H9 (cell line): ENCODE measurements around the gene PCMT1. TPM values are rescaled to one million over a fixed set of nuclear protein-coding genes. Genes with fewer than 3 reads are reported as not detected.
A peak's percentile ranks its signal among the peaks of the same experiment; 100 is the strongest.

Source experiments
- DNase-seq: peaks from one replicate; pipeline ENCODE4 v3.0.0-alpha.2; 2017
- H2AFZ ChIP-seq: one replicate; pipeline ENCODE4 v1.6.1; 2013; ENCODE audit warnings: mild to moderate bottlenecking, low read length, control low read depth, moderate library complexity
- H2AK5ac ChIP-seq: 2 replicates; pipeline ENCODE4 v1.6.1; 2013; ENCODE audit warnings: low read length, control low read depth, mixed read lengths; ENCODE audit not compliant: insufficient read length
- H2BK120ac ChIP-seq: one replicate; pipeline ENCODE4 v1.6.1; 2013; ENCODE audit warnings: low read depth, mild to moderate bottlenecking, low read length, control low read depth, inconsistent platforms; ENCODE audit not compliant: poor library complexity, severe bottlenecking
- H2BK12ac ChIP-seq: 2 replicates; pipeline ENCODE4 v1.6.1; 2013; ENCODE audit warnings: low read length, control low read depth, mixed read lengths, low read depth; ENCODE audit not compliant: insufficient read length
- H2BK15ac ChIP-seq: 2 replicates; pipeline ENCODE4 v1.6.1; 2013; ENCODE audit warnings: low read depth, low read length, control low read depth
- H2BK20ac ChIP-seq: one replicate; pipeline ENCODE4 v1.6.1; 2013; ENCODE audit warnings: low read depth, mild to moderate bottlenecking, low read length, control low read depth, inconsistent platforms; ENCODE audit not compliant: poor library complexity, severe bottlenecking
- H2BK5ac ChIP-seq: 2 replicates; pipeline ENCODE4 v1.6.1; 2013; ENCODE audit warnings: low read length, control low read depth, mixed read lengths; ENCODE audit not compliant: insufficient read length
- H3K14ac ChIP-seq: 2 replicates; pipeline ENCODE4 v1.6.1; 2013; ENCODE audit warnings: low read length, control low read depth; ENCODE audit not compliant: insufficient read depth
- H3K18ac ChIP-seq: 2 replicates; pipeline ENCODE4 v1.6.1; 2013; ENCODE audit warnings: low read depth, mild to moderate bottlenecking, mixed read lengths, low read length, control low read depth; ENCODE audit not compliant: insufficient read length
- H3K23ac ChIP-seq: 2 replicates; pipeline ENCODE4 v1.6.1; 2013; ENCODE audit warnings: low read length, control low read depth, mixed read lengths, low read depth; ENCODE audit not compliant: insufficient read length
- H3K23me2 ChIP-seq: 2 replicates; pipeline ENCODE4 v1.6.1; 2013; ENCODE audit warnings: low read depth, mild to moderate bottlenecking, mixed read lengths, low read length, control low read depth; ENCODE audit not compliant: insufficient read length, poor library complexity, severe bottlenecking
- H3K27ac ChIP-seq: 2 replicates; pipeline ENCODE4 v1.5.1; 2013; ENCODE audit warnings: low read length, control low read depth, mixed read lengths, low read depth; ENCODE audit not compliant: insufficient read length
- H3K27me3 ChIP-seq: 2 replicates; pipeline ENCODE4 v1.6.1; 2013; ENCODE audit warnings: low read length, control low read depth, inconsistent platforms; ENCODE audit not compliant: insufficient read depth
- H3K4ac ChIP-seq: 2 replicates; pipeline ENCODE4 v1.6.1; 2013; ENCODE audit warnings: low read depth, mild to moderate bottlenecking, control low read depth, inconsistent platforms, low read length, moderate library complexity
- H3K4me1 ChIP-seq: 2 replicates; pipeline ENCODE4 v1.6.1; 2013; ENCODE audit warnings: low read length, control low read depth, inconsistent platforms; ENCODE audit not compliant: insufficient read depth
- H3K4me2 ChIP-seq: 2 replicates; pipeline ENCODE4 v1.6.1; 2013; ENCODE audit warnings: low read length, control low read depth, mixed read lengths; ENCODE audit not compliant: insufficient read length, insufficient read depth
- H3K56ac ChIP-seq: 2 replicates; pipeline ENCODE4 v1.6.1; 2013; ENCODE audit warnings: low read depth, mild to moderate bottlenecking, mixed read lengths, low read length, control low read depth; ENCODE audit not compliant: insufficient read length
- H3K79me1 ChIP-seq: 2 replicates; pipeline ENCODE4 v1.6.1; 2013; ENCODE audit warnings: low read depth, mild to moderate bottlenecking, moderate library complexity, low read length, control low read depth, inconsistent platforms; ENCODE audit not compliant: insufficient read depth, poor library complexity, severe bottlenecking
- H3K79me2 ChIP-seq: 2 replicates; pipeline ENCODE4 v1.6.1; 2013; ENCODE audit warnings: low read length, control low read depth, inconsistent platforms; ENCODE audit not compliant: insufficient read depth
- H3K9ac ChIP-seq: 2 replicates; pipeline ENCODE4 v1.6.1; 2013; ENCODE audit warnings: low read length, control low read depth, mixed read lengths; ENCODE audit not compliant: insufficient read length; ENCODE audit errors: extremely low read depth
- H3K9me3 ChIP-seq: one replicate; pipeline ENCODE4 v1.6.1; 2013; ENCODE audit warnings: low read depth, low read length, inconsistent platforms; ENCODE audit not compliant: control insufficient read depth
- H3T11ph ChIP-seq: one replicate; pipeline ENCODE4 v1.6.1; 2013; ENCODE audit warnings: mild to moderate bottlenecking, low read length, control low read depth, inconsistent platforms
- H4K20me1 ChIP-seq: one replicate; pipeline ENCODE4 v1.6.1; 2013; ENCODE audit not compliant: control insufficient read depth, insufficient read length, insufficient read depth
- H4K5ac ChIP-seq: 2 replicates; pipeline ENCODE4 v1.6.1; 2013; ENCODE audit warnings: low read depth, mild to moderate bottlenecking, mixed read lengths, low read length, control low read depth; ENCODE audit not compliant: insufficient read length
- H4K8ac ChIP-seq: replicated peaks from 2 replicates; pipeline ENCODE4 v1.6.1; 2013; ENCODE audit warnings: low read length, control low read depth, mixed read lengths, low read depth; ENCODE audit not compliant: insufficient read length
- H4K91ac ChIP-seq: 2 replicates; pipeline ENCODE4 v1.6.1; 2013; ENCODE audit warnings: low read depth, mild to moderate bottlenecking, moderate library complexity, mixed read lengths, low read length, control low read depth; ENCODE audit not compliant: insufficient read length
- H3K27ac Mint-ChIP-seq, 3 experiments: 2 replicates in 2 of 3; 3 replicates in 1 of 3; pipeline ENCODE4 v1.8.0; 2020 to 2021; ENCODE audit warnings: mixed read lengths in 3 of 3, mild to moderate bottlenecking in 1 of 3, moderate library complexity in 1 of 3
- H3K27me3 Mint-ChIP-seq: 2 replicates; pipeline ENCODE4 v1.8.0; 2021; ENCODE audit warnings: low read depth, mild to moderate bottlenecking, moderate library complexity, mixed read lengths
- H3K36me3 Mint-ChIP-seq, 3 experiments: 2 replicates in 2 of 3; 3 replicates in 1 of 3; pipeline ENCODE4 v1.8.0; 2020 to 2021; ENCODE audit warnings: low read depth in 3 of 3, mixed read lengths in 3 of 3; ENCODE audit not compliant: insufficient read depth in 1 of 3
- H3K4me1 Mint-ChIP-seq, 2 experiments: 2 replicates each; pipeline ENCODE4 v1.8.0; 2020; ENCODE audit warnings: mixed read lengths in 2 of 2
- H3K4me3 Mint-ChIP-seq, 2 experiments: 2 replicates in 1 of 2; 3 replicates in 1 of 2; pipeline ENCODE4 v1.8.0; 2020 to 2021; ENCODE audit warnings: mild to moderate bottlenecking in 2 of 2, mixed read lengths in 2 of 2, moderate library complexity in 1 of 2
- H3K9me3 Mint-ChIP-seq, 2 experiments: 2 replicates in 1 of 2; 3 replicates in 1 of 2; pipeline ENCODE4 v1.8.0; 2020; ENCODE audit warnings: mild to moderate bottlenecking in 2 of 2, mixed read lengths in 2 of 2, moderate library complexity in 1 of 2
- CTCF ChIP-seq: fragments of 200-600 bp; sonication (generic); conservative IDR thresholded peaks from 3 replicates; pipeline ENCODE4 v1.8.0; 2021; ENCODE audit warnings: antibody characterized with exemption, mild to moderate bottlenecking
- WGBS: extraction: QIAGEN DNeasy Blood & Tissue Kit; methylation state at CpG from one replicate; pipeline ENCODE4 v1.1.7; 2013; ENCODE audit warnings: missing lambda C conversion rate, low lambda C conversion rate, mixed read lengths; ENCODE audit not compliant: insufficient read length; ENCODE audit errors: extremely low coverage; 5-methylcytosine and 5-hydroxymethylcytosine counted together
- total RNA-seq: library from RNA; stranded (reverse); gene quantifications from 2 replicates; pipeline ENCODE4 v1.2.1, GENCODE V29; 2021

Gene PCMT1
- total RNA-seq, 1 experiment from 2014 or later: 98.3 TPM

GRCh38 chr6:149806127-149806526, 56.6 kb downstream of the PCMT1 start:
- Mint-ChIP-seq H3K27ac (peak overlapping the region in 2 of 3 experiments; percentile 8 to 64; a peak in 2 of 7 replicates), H3K4me1 (no peaks in the 10 kb centered on the region), H3K36me3 (peaks cover 3 to 20% (median 10%) of the 10 kb centered on the region in 3 experiments; a peak in 4 of 7 replicates), H3K9me3 (no peaks in the 10 kb centered on the region), H3K27me3 (no peaks in the 10 kb centered on the region), H3K4me3 (no peak overlapping the region)
- H2BK12ac ChIP-seq: no peak overlapping the region
- no peak overlapping the region for H3K27ac ChIP-seq
- no peak overlapping the region for H2BK20ac ChIP-seq
- H4K91ac ChIP-seq: no peak overlapping the region
- no peaks in the 10 kb centered on the region for H3K4me1 ChIP-seq
- no peak overlapping the region for H2AK5ac ChIP-seq
- H3K23me2 ChIP-seq: no peaks in the 10 kb centered on the region
- no peak overlapping the region for H3T11ph ChIP-seq
- H2BK120ac ChIP-seq: no peak overlapping the region
- no peaks in the 10 kb centered on the region for H4K20me1 ChIP-seq
- no peak for DNase-seq
- no peak for TF ChIP-seq CTCF
- no CpG with 5 or more reads among the region's 4 CpGs for WGBS
- no peak overlapping the region for H4K8ac ChIP-seq
- no peak overlapping the region for H3K4ac ChIP-seq
- no peaks in the 10 kb centered on the region for H3K9me3 ChIP-seq
- H3K79me2 ChIP-seq: no peaks in the 10 kb centered on the region
- no peak overlapping the region for H2BK5ac ChIP-seq
- no peak overlapping the region for H3K9ac ChIP-seq
- no peaks in the 10 kb centered on the region for H3K79me1 ChIP-seq
- no peak overlapping the region for H4K5ac ChIP-seq
- H3K18ac ChIP-seq: no peak overlapping the region
- H2BK15ac ChIP-seq: no peak overlapping the region
- no peak overlapping the region for H3K14ac ChIP-seq
- no peak overlapping the region for H2AFZ ChIP-seq
- no peaks in the 10 kb centered on the region for H3K27me3 ChIP-seq
- H3K23ac ChIP-seq: no peak overlapping the region
- no peak overlapping the region for H3K4me2 ChIP-seq
- H3K56ac ChIP-seq: no peak overlapping the region
